Activated CD4-positive, alpha-beta T cell treated with anti-CD3 and anti-CD28 coated beads, Interleukin-2, amount 50 U/mL, for 4 hours (primary cell): Measurements from ENCODE around the gene KCNJ9.
"Not testable (repeated sequence)": the region's sequence is repeated elsewhere in the genome, so short reads cannot be mapped to it uniquely, and the experiment has no call there.

Experiments
- DNase-seq, 2 experiments: peaks; one replicate each; pipeline ENCODE4 v3.0.0-alpha.2; 2020

KCNJ9 gene

GRCh38 chr1:160105155-160105554, 23.8 kb downstream of the KCNJ9 start:
- DNase-seq: no peak

DNA sequence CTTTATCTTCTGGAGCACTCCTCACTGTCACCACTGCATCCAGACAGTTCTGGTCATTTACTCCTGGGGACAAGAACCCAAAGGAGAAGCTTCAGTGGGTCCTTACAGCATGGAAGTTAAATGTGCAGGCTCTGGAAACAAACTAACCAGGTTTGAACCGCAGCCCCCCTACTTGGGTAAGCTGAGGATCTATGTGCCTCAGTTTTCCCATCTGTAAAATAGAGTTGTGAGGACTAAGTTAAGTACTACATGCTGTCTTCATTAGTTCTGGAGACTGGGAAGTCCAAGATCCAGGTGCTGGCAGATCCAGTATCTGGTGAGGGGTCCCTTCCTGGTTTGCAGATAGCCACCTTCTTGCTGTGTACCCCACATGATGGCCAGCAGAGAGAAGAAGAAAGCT, 26.2 kb downstream of the KCNJ9 start:
- DNase-seq: no peak

- peak; percentile 21 to 22 for DNase-seq
These were observed 27.7 kb downstream of the KCNJ9 start for GRCh38 chr1:160108888-160109662.

DNA sequence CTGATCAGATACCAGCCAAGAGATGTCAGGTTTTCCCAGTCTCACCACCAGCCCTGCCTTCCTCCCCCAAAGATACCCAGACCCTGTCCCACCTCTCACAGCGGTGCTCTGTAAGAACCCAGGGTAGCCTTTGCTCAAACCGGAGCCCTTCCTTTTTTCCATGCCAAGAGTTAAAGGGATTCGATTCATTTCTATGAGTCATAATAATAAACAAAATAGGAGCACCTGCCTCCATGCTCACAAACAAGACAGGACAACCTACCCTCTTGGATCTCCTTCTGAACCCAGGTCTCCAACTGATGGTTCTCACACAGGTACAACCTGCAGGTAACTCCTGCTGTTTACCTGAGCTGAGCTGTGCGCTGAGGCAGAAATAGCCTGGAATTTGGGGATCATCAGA, 28.3 kb downstream of the KCNJ9 start:
- DNase-seq: no peak

- not testable (repeated sequence) for DNase-seq
These were observed 30.1 kb downstream of the KCNJ9 start for GRCh38 chr1:160111462-160111861.

DNA sequence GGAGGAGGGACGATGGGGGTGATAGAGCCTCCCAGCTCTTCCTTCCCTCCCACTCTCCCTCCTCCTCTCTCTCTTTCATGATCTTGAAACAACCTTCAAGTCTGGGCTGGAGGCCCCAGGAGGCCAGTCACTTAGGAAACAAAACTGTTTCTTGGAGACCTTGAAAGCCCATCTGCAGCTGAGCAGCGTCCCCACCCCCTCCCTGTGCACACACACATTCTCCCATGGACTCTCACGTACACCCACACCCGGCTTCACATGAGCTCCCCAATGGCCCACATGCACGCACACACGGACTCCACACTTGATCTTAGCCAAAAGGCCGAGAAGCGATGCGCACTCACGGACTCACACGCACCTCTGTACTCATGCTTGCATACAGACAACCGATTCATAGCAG, 31.0 kb downstream of the KCNJ9 start:
- no peak for DNase-seq

DNA sequence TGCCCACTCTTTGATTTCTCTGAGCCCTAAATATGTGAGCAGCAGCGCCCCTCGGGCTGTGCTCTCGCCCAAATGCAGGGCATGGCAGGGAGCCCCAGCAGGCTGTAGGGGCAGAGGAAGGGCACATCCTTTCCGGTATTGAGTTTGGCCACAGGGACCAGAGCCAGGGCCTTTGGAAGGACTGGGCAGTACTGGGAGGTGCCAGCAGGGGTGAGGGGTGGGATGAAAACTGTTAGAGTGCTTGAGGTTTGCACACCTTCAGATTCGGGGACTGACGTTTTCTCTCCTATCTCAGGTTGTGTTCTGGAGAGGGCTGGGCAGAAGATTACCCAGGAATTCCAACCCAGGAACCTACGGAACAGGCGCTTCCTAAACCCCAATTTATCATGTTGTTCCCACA, 32.1 kb downstream of the KCNJ9 start:
- DNase-seq: no peak

GRCh38 chr1:160114085-160114484, 32.7 kb downstream of the KCNJ9 start:
- DNase-seq: no peak

- no peak for DNase-seq
These were observed 34.4 kb downstream of the KCNJ9 start, which contains the start of gene ATP1A2 for GRCh38 chr1:160115545-160116282. ATP1A2 (plus strand) TSS chr1:160115759; CDS start chr1:160115862, 103 bp downstream.

- no peak for DNase-seq
These were observed 35.2 kb downstream of the KCNJ9 start for GRCh38 chr1:160116283-160117147.

- no peak for DNase-seq
These were observed 36.0 kb downstream of the KCNJ9 start for GRCh38 chr1:160117300-160117699.

DNA sequence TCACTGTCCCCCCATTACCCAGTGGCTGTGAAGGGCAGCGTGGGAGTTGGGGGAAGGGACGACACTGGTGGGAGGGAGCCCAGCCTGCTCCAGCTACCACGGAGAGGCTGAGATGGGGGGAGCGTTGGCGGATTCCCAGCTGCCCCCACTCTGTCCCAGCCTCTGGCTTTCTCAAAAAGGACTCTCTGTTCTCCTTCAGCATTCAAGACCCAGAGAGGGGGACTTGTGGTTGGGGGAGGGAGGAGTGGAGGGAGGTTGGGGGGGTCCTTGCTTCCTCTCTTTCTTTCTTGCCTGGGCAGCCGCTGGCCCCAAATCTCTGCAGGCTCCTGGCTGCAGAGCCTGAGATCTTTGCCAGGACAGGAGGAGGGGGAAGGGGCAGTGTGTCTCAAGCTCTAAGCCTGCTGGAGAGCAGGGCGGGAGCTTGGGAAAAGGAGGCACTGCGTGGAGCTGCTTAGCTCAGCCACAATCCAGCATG, 36.4 kb downstream of the KCNJ9 start:
- no peak for DNase-seq

- DNase-seq: no peak
These were observed 37.6 kb downstream of the KCNJ9 start for GRCh38 chr1:160118928-160119327.

DNA sequence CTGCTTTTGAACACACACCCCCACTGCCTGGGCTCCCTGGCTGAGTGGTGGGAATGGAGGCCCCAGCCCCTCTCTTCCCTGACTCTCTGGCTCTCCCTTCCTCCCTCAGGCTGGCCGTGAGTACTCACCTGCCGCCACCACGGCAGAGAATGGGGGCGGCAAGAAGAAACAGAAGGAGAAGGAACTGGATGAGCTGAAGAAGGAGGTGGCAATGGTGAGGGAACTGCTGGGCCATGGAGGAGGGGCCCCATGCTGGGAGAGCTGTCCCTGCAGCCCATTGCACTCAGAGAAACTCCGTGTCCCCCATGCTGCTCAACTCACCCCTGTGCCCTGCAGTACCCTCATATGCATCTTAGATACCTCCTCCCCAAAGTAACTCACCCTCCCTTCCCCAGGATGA, 39.5 kb downstream of the KCNJ9 start:
- DNase-seq: no peak

GRCh38 chr1:160121388-160121787, 40.0 kb downstream of the KCNJ9 start:
- no peak for DNase-seq

DNA sequence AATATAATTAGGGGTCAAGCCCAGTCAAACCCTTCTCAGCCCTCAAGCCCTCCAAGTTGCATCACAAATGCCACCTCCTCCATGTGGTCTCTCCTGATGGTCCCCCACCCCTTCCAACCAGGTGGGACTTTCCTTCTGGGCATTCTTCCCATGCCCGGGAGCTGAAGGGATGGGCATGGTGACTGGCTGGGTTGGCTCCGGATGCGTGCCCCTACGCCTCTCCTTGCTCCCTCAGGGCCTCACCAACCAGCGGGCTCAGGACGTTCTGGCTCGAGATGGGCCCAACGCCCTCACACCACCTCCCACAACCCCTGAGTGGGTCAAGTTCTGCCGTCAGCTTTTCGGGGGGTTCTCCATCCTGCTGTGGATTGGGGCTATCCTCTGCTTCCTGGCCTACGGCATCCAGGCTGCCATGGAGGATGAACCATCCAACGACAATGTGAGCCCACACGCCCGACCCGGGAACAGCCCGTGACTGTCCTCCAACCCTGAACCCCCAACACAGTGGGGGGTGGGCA, 41.7 kb downstream of the KCNJ9 start:
- no peak for DNase-seq

DNA sequence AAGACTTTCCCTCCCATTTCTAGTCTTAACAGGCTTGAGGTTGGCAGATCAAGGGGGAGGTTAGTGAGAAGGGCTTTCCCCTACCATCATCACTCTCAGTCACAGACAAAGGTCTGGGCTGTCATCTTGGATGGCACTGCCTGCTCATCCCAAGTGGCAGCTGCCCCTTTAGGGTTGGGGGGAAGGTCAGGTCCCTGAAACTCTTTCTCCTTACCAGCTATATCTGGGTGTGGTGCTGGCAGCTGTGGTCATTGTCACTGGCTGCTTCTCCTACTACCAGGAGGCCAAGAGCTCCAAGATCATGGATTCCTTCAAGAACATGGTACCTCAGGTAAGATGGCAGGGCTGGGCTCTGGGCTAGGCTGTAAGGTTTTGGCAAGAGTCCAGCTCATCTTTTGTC, 42.4 kb downstream of the KCNJ9 start:
- DNase-seq: no peak

GRCh38 chr1:160124705-160125478, 43.6 kb downstream of the KCNJ9 start:
- no peak for DNase-seq

DNA sequence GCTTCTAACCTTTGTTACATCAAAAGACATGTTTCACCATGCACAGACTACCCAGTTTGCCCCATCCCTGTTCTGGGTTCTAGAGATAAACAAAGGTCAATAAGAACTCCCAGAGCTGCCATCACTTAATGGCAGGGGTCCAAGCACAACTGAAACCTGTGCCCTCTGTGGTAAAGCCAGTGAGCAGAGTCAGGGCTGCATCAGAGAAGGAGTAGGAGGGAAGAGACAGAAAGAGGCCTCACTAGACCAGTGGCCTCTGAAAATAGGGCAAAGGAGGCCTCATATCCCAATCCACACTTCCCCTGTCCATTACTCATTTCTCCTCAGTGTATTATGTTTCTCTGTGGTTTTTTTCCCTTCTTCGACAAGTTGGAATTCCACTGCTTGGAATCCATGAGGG, 44.4 kb downstream of the KCNJ9 start:
- DNase-seq: no peak

DNA sequence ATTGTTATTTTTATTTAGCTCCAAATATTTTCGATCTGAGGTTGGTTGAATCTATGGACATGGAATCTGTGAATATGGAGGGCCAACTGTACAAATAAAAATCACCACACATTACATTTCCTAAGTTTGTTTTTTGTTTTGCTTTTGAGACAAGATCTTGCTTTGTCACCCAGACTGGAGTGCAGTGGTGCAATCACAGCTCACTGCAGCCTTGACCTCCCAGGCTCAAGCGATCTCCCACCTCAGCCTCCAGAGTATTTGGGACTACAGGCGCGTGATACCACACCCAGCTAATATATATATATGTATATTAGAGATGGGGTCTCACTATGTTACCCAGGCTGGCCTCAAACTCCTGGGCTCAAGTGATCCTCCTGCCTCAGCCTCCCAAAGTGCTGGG, 45.0 kb downstream of the KCNJ9 start:
- DNase-seq: not testable (repeated sequence)

DNA sequence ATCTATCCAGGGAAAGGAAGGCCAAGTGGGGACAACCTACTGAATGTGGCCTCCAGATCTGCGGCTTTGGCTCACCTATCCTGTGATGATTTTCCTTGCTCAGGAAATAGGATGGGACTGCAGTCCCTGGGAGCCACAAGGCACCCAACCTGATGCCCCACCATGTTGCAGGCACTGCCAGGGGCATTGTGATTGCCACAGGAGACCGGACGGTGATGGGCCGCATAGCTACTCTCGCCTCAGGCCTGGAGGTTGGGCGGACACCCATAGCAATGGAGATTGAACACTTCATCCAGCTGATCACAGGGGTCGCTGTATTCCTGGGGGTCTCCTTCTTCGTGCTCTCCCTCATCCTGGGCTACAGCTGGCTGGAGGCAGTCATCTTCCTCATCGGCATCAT, 46.0 kb downstream of the KCNJ9 start:
- DNase-seq: no peak

- DNase-seq: no peak
These were observed 46.7 kb downstream of the KCNJ9 start for GRCh38 chr1:160127865-160128523.
